Stimulated activated effector memory CD8-positive, alpha-beta T cell treated with anti-CD3 and anti-CD28 coated beads, Interleukin-12 subunit alpha, Interleukin-12 subunit beta, amount 100 ng/mL, for 72 hours (primary cell): ENCODE data around the gene IQGAP2.
A peak's percentile ranks its signal among the peaks of the same experiment; 100 is the strongest.

Experiments
- ATAC-seq: fragments of 150-1000 bp; cut with Tn5 transposase; 2 replicates; pipeline ENCODE4 v1.10.0; 2021
- DNase-seq, 2 donors: peaks; one replicate each; pipeline ENCODE4 v3.0.0; 2021 to 2022; ENCODE audit warnings: low spot score in 2 of 2
- H3K27ac Mint-ChIP-seq: one replicate; pipeline ENCODE4 v1.8.0; 2022; ENCODE audit warnings: mild to moderate bottlenecking, mixed read lengths
- H3K36me3 Mint-ChIP-seq: one replicate; pipeline ENCODE4 v1.8.0; 2022; ENCODE audit warnings: mild to moderate bottlenecking, mixed read lengths
- H3K4me1 Mint-ChIP-seq: one replicate; pipeline ENCODE4 v1.8.0; 2022; ENCODE audit warnings: mixed read lengths
- H3K4me3 Mint-ChIP-seq: one replicate; pipeline ENCODE4 v1.8.0; 2022; ENCODE audit warnings: mild to moderate bottlenecking, mixed read lengths
- H3K9me3 Mint-ChIP-seq: one replicate; pipeline ENCODE4 v1.8.0; 2022; ENCODE audit warnings: mixed read lengths

The IQGAP2 gene

DNA sequence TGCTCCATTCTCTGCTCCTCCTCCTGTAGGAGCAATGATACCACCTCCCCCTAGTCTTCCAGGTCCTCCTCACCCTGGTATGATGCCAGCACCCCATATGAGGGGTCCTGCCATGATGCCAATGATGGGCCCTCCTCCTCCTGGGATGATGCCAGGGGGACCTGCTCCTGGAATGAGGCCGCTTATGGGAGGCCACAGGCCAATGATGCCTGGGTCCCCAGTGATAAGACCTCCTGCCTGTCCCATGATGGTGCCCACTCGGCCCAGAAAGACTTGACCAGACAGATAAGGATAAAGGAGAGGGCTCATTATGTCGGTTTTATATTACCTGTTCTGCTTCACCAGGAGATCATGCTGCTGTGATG is 26.2 kb upstream of the IQGAP2 start:
- no peaks in the 10 kb centered on the region for H3K9me3 Mint-ChIP-seq
- no peak overlapping the region for H3K27ac Mint-ChIP-seq
- ATAC-seq (no peak), DNase-seq (no peak)
- H3K36me3 Mint-ChIP-seq = no peaks in the 10 kb centered on the region
- H3K4me1 Mint-ChIP-seq = peaks cover 22% of the 10 kb centered on the region
- H3K4me3 Mint-ChIP-seq = no peak overlapping the region

GRCh38 chr5:76378355-76378754 is 24.7 kb upstream of the IQGAP2 start:
- DNase-seq (no peak), ATAC-seq (no peak)
- Mint-ChIP-seq H3K4me3 (no peak overlapping the region), H3K9me3 (no peaks in the 10 kb centered on the region), H3K4me1 (peaks cover 27% of the 10 kb centered on the region), H3K27ac (peak overlapping the region; percentile 72), H3K36me3 (no peaks in the 10 kb centered on the region)

DNA sequence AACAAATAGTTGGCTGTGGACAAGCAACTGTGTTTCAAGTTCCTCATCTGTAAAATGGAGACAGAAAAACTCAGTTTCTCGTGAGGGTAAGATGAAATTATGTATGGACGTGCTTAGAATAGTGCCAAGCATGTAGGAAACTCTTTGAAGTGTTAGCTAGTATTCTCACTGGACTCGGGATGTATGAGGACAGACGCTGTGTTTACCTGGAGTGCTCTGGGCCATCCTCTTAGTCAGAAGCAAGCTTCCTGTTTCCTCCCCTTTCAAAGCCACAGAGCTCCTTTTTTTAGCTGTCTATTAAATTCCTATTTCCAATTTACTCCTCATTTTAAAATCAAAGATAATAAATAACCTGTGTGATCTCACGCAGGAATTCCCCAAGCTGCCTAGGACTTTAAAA is 23.8 kb upstream of the IQGAP2 start:
- H3K4me1 Mint-ChIP-seq = peaks cover 36% of the 10 kb centered on the region

GRCh38 chr5:76379855-76380254 is 23.2 kb upstream of the IQGAP2 start:
- Mint-ChIP-seq H3K9me3 (no peaks in the 10 kb centered on the region), H3K4me1 (peaks cover 37% of the 10 kb centered on the region), H3K36me3 (no peaks in the 10 kb centered on the region), H3K27ac (peak overlapping the region; percentile 72), H3K4me3 (no peak overlapping the region)
- DNase-seq = no peak
- ATAC-seq = no peak

More for the DNA sequence above, 23.8 kb upstream of the IQGAP2 start:
- Mint-ChIP-seq H3K36me3 (no peaks in the 10 kb centered on the region), H3K9me3 (no peaks in the 10 kb centered on the region), H3K4me3 (no peak overlapping the region), H3K27ac (peak overlapping the region; percentile 72)
- DNase-seq (no peak), ATAC-seq (peak; percentile 51)

- Mint-ChIP-seq H3K4me3 (no peak overlapping the region), H3K4me1 (peaks cover 42% of the 10 kb centered on the region)
Measured at GRCh38 chr5:76380346-76381066, 22.6 kb upstream of the IQGAP2 start.

GRCh38 chr5:76383126-76383832 is 19.8 kb upstream of the IQGAP2 start:
- no peak overlapping the region for H3K4me3 Mint-ChIP-seq
- ATAC-seq (peak; percentile 74), DNase-seq (no peak)
- H3K27ac Mint-ChIP-seq = no peak overlapping the region
- H3K36me3 Mint-ChIP-seq = no peaks in the 10 kb centered on the region
- H3K9me3 Mint-ChIP-seq = no peaks in the 10 kb centered on the region
- peaks cover 30% of the 10 kb centered on the region for H3K4me1 Mint-ChIP-seq

More at GRCh38 chr5:76380346-76381066, 22.6 kb upstream of the IQGAP2 start:
- no peaks in the 10 kb centered on the region for H3K36me3 Mint-ChIP-seq
- peak overlapping the region; percentile 0 for H3K27ac Mint-ChIP-seq
- ATAC-seq (no peak), DNase-seq (no peak)
- no peaks in the 10 kb centered on the region for H3K9me3 Mint-ChIP-seq

DNA sequence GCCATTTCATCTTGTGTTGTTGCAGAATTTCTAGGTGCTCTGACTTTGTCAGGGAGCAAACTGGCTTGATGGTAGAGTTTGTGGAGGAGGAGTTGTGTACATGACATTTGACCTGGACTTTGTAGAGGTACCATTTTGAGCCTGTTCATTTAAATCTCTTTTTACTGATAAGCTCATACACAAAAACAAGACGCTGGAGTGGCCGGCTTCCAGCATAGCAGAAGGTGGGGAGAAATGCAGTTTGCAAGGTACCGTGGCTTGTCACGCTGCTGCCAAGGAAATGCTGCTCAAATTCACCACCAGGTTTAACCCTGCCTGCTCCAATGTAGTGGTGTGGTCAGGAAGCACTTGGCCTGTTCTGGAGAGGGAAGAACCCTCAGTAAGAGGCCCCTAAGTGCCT is 18.9 kb upstream of the IQGAP2 start:
- H3K9me3 Mint-ChIP-seq = no peaks in the 10 kb centered on the region
- no peak for ATAC-seq
- DNase-seq = no peak
- peak overlapping the region; percentile 16 for H3K4me3 Mint-ChIP-seq
- peak overlapping the region; percentile 76 for H3K27ac Mint-ChIP-seq
- peaks cover 25% of the 10 kb centered on the region for H3K4me1 Mint-ChIP-seq
- H3K36me3 Mint-ChIP-seq = no peaks in the 10 kb centered on the region

DNA sequence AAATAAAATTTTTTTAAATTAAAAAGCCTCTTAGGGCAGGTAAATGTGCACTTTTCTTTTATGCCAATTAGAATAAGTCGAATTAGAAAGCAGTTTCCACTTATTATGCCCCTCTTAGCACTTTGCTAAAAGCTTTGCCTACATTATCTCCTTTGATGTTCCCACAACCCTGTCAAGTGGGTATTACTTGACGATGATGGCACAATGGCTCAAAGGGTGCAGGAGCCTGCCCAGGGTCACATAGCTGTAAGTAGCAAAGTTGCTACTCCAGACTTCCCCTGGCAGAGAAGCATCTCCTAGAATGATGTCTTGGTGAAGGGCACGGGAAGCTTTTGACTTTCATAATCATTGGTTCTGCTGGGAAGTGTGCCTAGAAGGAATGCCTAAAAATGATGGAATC is 18.4 kb upstream of the IQGAP2 start:
- no peaks in the 10 kb centered on the region for H3K36me3 Mint-ChIP-seq
- DNase-seq (no peak), ATAC-seq (no peak)
- H3K27ac Mint-ChIP-seq = no peak overlapping the region
- H3K4me3 Mint-ChIP-seq = no peak overlapping the region
- peaks cover 21% of the 10 kb centered on the region for H3K4me1 Mint-ChIP-seq
- no peaks in the 10 kb centered on the region for H3K9me3 Mint-ChIP-seq

GRCh38 chr5:76385540-76385939 is 17.5 kb upstream of the IQGAP2 start:
- H3K36me3 Mint-ChIP-seq = no peaks in the 10 kb centered on the region
- no peak overlapping the region for H3K4me3 Mint-ChIP-seq
- H3K9me3 Mint-ChIP-seq = no peaks in the 10 kb centered on the region
- H3K27ac Mint-ChIP-seq = no peak overlapping the region
- DNase-seq = no peak
- ATAC-seq = no peak
- H3K4me1 Mint-ChIP-seq = peaks cover 30% of the 10 kb centered on the region

- ATAC-seq = no peak
- H3K9me3 Mint-ChIP-seq = no peaks in the 10 kb centered on the region
- H3K4me3 Mint-ChIP-seq = no peak overlapping the region
- no peak for DNase-seq
- H3K27ac Mint-ChIP-seq = no peak overlapping the region
- H3K4me1 Mint-ChIP-seq = peaks cover 38% of the 10 kb centered on the region
- H3K36me3 Mint-ChIP-seq = no peaks in the 10 kb centered on the region
Measured at GRCh38 chr5:76386360-76386759, 16.7 kb upstream of the IQGAP2 start.

- no peak for DNase-seq
- ATAC-seq = no peak
- Mint-ChIP-seq H3K4me1 (peaks cover 45% of the 10 kb centered on the region), H3K9me3 (no peaks in the 10 kb centered on the region), H3K36me3 (no peaks in the 10 kb centered on the region), H3K4me3 (no peak overlapping the region), H3K27ac (no peak overlapping the region)
Measured at GRCh38 chr5:76388236-76388635, 14.8 kb upstream of the IQGAP2 start.

DNA sequence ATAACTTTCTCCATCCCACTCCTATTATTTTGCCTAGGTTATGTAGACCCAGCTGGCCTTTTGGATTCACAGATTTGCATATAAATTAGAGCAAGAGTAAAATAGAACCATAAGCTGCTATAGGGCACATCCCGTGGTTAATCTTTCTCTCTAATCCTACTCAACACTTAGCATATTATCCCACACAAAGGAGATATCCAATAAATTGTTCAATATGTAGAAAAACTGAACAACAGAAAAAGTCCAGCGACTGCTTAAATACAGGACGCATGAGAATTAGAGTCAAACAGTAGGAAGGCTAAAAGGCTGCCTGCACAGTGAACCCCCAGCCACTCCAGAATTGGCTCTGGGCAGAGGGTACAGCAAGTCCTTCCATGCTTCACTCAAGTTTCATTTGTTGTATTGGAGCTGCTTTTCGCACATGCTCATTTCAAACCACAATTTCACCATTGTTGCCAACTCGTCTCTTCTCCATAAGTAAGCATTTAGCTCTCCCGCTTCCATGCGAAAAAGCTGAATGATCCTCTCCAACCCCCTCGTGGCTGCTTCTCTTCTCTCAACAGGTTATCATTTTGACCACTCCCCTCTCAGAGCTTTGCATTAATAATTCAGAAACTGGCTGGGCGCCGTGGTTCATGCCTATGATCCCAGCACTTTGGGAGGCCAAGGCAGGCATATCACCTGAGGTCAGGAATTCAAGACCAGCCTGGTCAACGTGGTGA is 14.1 kb upstream of the IQGAP2 start:
- H3K36me3 Mint-ChIP-seq = no peaks in the 10 kb centered on the region
- H3K9me3 Mint-ChIP-seq = no peaks in the 10 kb centered on the region
- ATAC-seq = no peak
- no peak overlapping the region for H3K27ac Mint-ChIP-seq
- H3K4me1 Mint-ChIP-seq = peaks cover 41% of the 10 kb centered on the region
- no peak for DNase-seq
- H3K4me3 Mint-ChIP-seq = no peak overlapping the region

- Mint-ChIP-seq H3K36me3 (no peaks in the 10 kb centered on the region), H3K27ac (peak overlapping the region; percentile 70), H3K4me1 (peaks cover 41% of the 10 kb centered on the region), H3K9me3 (no peaks in the 10 kb centered on the region), H3K4me3 (no peak overlapping the region)
- DNase-seq = no peak
- ATAC-seq = no peak
Measured at GRCh38 chr5:76389513-76390154, 13.5 kb upstream of the IQGAP2 start.

- H3K27ac Mint-ChIP-seq = peak overlapping the region; percentile 70
- H3K4me1 Mint-ChIP-seq = peaks cover 35% of the 10 kb centered on the region
- ATAC-seq = no peak
- no peaks in the 10 kb centered on the region for H3K9me3 Mint-ChIP-seq
- no peaks in the 10 kb centered on the region for H3K36me3 Mint-ChIP-seq
- no peak for DNase-seq
- H3K4me3 Mint-ChIP-seq = peak overlapping the region; percentile 30
Measured at GRCh38 chr5:76391014-76391413, 12.1 kb upstream of the IQGAP2 start.

DNA sequence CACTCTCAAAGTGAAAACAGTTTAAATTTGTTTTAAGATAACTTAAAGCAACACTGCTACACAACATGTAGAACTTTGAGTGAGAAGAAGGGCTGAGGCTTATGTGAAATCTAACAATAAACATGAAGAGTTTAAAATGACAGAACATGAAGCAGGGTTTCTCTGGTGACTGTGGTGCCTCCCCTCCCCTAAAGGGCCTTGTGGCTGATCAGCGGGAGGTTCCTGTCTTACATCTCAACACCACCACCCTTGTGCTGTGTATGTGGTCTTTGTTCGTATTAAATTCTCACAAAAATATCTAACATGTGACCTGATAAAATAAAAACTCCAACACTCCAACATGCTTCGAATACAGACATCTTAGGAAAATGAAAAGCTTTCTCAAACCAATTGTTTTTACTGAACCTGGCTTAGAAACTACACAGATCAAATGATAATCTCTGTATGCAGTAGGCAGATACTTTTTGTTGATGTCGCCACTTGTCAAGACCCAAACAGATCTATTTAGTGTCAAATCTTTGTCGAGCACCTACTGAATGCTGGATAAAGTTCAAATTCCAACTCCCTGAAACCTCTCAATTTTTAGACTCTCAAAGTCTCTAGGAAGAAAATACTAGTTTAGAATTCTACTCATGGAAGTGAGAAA is 9.9 kb upstream of the IQGAP2 start:
- Mint-ChIP-seq H3K27ac (peak overlapping the region; percentile 79), H3K36me3 (no peaks in the 10 kb centered on the region), H3K9me3 (no peaks in the 10 kb centered on the region), H3K4me3 (peak overlapping the region; percentile 24), H3K4me1 (peaks cover 35% of the 10 kb centered on the region)
- ATAC-seq = peak; percentile 70
- DNase-seq = no peak
